ENCODE data around the gene CSNK2B.

Gene CSNK2B

DNA sequence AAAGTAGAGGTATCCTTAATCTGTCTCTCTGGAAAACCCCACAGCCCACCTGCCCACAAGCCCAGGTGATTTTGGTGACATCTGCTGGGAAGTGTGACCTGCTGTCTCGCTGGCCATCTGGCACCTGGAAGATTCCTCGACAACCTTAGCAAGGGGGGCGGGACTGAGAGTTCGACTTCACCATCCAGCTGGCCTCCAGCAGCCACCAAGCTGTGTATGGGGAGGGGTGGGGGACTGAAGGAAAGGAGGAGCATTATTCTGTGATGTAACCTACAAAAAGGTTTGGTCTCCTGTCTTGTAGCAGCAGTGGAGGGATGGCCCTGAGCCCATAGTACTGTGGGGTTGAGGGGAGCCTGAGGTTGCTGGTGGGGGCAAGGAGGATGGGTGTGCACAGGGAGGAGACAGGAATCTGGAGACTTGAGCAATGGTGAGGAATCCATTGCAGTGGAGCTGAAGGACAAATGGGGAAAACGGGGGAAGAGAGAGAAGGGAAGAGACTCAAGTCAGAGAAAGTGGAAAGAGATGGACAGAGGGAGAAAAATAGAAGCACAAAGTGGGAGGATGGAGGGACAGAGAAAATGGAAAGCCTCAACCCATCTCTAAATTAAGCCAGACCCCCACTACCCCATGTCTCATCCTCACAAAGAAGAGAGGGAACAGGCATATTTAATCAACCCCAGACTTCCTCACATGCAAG is 44.8 kb downstream of the CSNK2B start:
- DNase-seq (ENCODE audit: low read depth in 2 of 2): no peak

DNA sequence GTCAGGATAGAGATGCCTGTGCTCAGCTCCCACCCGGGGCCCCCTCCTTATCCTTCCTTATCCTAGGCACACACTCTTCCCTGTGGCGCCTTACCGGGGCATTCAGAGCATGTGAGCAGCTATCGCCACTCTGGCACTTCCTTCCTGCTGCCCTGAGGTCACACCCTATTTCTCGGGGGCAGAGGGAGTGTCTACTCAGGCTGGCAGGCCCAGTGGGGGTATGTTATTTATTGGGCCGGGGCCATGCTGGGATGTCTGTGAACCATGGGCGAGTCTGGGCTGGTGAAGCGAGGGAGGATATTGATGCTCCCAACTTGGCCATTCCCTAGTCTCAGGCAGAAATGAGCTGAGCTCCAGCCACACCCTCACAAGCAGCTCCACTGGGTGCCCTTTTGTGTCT is 45.4 kb downstream of the CSNK2B start:
- no peak for DNase-seq (ENCODE audit: low read depth in 2 of 2)

DNA sequence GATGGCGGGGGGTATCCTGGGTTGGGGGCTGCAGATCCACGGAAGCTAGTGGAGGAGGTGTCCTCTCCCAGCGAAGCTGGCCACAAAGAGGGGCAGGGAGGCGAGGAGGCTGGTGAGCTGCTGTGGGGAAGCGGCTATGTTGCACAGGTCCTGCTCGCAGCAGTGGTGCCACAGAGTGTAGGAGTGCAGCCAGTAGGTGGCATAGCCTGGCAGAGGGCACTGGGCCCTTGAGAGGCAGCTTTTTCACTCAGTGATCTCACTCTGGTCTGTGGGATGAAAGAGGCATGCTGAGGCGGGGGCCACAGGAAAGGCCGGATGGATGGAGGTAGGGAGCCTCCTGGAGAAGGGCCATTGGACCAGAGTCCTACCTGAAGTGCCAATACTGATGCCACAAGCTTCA is 46.4 kb downstream of the CSNK2B start:
- DNase-seq (ENCODE audit: low read depth in 2 of 2): no peak

DNA sequence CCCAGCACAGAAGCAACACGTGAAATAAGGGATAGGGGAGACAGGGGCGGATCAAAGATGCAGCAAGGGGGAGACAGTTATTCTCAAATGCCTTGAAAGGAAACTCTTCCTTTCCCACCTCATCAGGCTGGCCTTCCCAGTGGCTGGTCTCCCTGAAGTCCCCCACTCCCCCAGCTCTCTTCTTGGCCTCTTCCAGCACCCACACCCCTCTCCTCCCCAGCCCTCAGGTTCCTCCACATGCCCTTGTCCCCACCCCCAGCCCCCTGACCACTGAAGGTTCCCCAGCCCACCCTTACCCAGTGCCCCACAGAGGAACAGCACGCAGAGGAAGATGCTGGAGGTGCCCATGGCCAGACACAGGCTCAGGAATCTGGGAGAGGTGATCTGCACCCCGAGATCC is 47.6 kb downstream of the CSNK2B start:
- no peak for DNase-seq (ENCODE audit: low read depth in 2 of 2)

DNA sequence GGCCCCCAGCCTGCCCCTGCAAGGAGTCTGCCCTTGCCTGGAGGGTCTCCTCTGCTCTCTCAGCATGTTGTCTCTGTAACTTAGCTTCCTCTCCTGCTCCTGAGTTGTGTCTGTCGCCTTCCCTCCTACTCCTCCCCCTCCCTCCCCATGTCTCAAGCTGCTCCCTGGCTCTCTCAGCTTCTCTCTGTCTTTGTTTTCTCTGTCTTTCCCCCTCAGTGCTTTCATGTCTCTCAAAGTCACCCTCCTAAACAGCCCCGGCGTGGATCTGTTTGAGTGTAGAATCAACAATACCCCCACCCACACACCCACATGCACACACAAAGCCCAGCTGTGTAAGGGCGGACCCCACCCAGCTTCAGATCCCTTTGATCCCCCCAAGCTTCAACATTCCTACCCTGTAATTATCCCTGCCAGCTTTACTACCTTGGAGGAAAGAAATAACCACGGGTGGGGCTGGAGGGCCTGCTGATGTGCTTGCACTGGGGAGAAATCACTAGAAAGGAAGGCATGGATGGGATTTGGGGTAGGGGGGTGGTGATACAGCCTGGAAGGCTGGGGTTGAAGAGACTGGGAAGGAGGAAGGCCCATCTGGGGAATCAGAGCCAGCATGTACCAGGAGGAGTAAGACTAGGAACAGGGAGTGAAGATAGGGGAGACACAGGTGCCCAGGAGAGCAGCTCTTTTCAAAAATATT is 48.3 kb downstream of the CSNK2B start:
- DNase-seq (ENCODE audit: low read depth in 2 of 2): no peak

DNA sequence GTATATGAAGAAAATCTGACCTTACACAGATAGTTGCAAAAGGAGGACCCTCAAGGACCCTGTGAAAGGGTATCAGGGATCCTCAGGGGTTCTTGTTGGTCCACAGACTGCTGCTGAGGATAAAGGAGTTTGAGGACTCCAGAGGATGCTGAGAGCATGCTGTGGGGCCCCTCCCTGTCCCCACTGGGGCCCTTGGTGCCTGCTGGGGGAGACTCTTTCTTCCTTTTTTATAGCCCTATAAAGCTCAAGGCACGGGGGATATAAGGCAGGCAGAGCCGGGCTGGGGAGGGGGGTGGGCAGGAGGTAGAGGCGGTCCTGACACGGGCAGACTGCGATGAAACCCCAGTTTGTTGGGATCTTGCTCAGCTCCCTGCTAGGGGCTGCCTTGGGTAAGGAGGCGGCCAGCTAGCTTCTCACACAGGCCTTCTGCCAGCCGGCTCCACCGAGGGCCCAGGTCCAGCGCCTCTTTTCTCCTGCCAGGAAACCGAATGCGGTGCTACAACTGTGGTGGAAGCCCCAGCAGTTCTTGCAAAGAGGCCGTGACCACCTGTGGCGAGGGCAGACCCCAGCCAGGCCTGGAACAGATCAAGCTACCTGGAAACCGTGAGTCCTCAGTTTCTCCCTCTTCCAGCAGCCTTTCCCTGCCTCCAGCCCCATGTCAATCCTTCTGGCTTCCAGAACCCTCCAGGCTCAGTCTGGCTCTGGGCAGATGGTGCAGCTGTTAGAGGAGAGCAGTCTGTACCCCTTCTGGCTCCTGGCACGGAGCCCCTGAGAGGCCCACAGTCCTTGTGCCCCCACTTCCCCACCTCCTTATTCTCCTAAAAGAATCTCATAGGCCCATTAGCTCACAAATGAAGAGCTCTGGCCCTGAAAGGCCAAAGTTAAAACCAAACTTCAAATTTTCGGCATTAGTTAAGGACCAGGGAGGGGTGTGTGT is 49.4 kb downstream of the CSNK2B start, which contains the start of gene LY6G6D:
Gene LY6G6D (plus strand): TSS at position 327 of the 937 bp plus-strand sequence. CDS start 8 bp downstream, at position 335.
- no peak for DNase-seq (ENCODE audit: low read depth in 2 of 2)

DNA sequence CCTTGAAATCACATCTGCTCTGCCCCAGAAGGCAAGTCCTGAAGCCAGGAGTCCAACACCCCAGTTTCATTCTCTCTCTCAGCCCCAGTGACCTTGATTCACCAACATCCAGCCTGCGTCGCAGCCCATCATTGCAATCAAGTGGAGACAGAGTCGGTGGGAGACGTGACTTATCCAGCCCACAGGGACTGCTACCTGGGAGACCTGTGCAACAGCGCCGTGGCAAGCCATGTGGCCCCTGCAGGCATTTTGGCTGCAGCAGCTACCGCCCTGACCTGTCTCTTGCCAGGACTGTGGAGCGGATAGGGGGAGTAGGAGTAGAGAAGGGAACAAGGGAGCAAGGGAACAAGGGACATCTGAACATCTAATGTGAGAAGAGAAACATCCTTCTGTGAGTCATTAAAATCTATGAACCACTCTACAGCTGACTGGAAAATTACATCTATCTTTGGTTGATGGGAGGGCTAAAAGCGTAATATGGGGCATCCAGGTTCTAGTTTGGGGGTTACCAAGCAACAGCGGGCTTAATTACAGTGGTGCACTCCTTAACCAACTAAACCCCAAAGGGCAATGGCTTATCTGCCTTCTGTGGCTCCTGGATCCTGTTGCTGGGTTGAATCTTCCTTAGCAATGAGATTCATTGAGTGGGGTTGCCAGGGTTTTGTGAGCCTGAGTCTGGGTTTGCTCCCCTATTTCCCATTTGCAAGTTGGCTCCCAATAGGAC is 51.8 kb downstream of the CSNK2B start:
- no peak for DNase-seq (ENCODE audit: low read depth in 2 of 2)

DNA sequence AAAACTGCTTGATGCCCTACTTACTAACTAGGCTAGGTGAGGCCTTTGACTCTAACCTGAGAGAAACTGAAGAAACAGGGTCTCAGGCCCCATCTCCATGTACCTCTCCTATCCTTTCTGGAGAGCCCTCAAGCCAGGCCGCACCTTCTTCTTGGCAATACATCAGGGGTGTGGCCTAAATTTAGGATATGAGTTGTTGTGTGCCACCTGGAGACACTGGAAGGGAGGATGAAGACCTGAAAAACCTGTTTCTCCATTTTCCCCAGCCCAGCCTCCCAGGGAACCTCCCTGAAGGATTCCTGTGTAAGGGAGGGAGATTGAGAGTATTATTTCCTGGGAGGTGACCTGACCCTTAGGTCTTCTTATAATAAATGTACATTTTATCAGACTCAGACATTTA is 52.4 kb downstream of the CSNK2B start:
- no peak for DNase-seq (ENCODE audit: low read depth in 2 of 2)

DNA sequence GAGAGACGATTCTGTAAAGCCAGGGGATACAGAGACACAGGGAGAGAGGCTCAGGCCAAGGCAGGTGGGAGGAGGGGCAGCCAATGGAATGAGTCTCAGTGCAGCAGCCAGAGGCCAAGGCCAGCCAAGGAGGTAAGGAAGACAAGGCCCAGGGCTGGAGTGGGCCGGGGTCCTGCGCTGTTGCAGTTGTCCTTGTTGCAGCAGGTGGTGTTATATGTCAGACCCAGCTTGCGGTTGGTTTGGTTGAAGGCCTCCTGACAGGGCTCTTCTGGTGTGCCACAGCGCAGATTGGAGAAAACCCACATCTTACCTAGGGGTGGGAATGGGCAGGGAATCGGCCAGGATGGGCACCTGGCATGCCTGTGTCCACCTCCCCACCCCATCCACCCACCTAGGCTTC is 53.1 kb downstream of the CSNK2B start:
- DNase-seq (ENCODE audit: low read depth in 2 of 2): no peak
